HG03442 (cell line): Measurements from ENCODE around the gene ZNF180.
"Not testable (repeated sequence)": the region's sequence is repeated elsewhere in the genome, so short reads cannot be mapped to it uniquely, and the experiment has no call there.

Experiments
- ATAC-seq: cut with Tn5 transposase; IDR thresholded peaks from one replicate; pipeline ENCODE4 v1.9.1; 2021; ENCODE audit warnings: mild to moderate bottlenecking, moderate library complexity; ENCODE audit not compliant: unreplicated experiment

The ZNF180 gene

GRCh38 chr19:44499962-44500949 lies at the start of gene ZNF180:
ZNF180 (minus strand) TSS chr19:44500522; CDS start chr19:44497334, 3,188 bp downstream.
- peak; percentile 83 for ATAC-seq

GRCh38 chr19:44549507-44549906 lies 49.2 kb upstream of the ZNF180 start:
- ATAC-seq, result no peak

GRCh38 chr19:44548736-44549135 lies 48.4 kb upstream of the ZNF180 start:
- ATAC-seq, result no peak

GRCh38 chr19:44544031-44544430 lies 43.7 kb upstream of the ZNF180 start:
- ATAC-seq, result no peak

GRCh38 chr19:44542671-44543070 lies 42.3 kb upstream of the ZNF180 start:
- ATAC-seq, result no peak

GRCh38 chr19:44540736-44541135 lies 40.4 kb upstream of the ZNF180 start:
- no peak for ATAC-seq

- ATAC-seq, result no peak
These were observed 39.7 kb upstream of the ZNF180 start for GRCh38 chr19:44539991-44540390.

GRCh38 chr19:44539236-44539826 lies 39.0 kb upstream of the ZNF180 start:
- ATAC-seq, result no peak

GRCh38 chr19:44535361-44535760 lies 35.0 kb upstream of the ZNF180 start:
- ATAC-seq, result not testable (repeated sequence)

- ATAC-seq, result no peak
These were observed 32.5 kb upstream of the ZNF180 start for GRCh38 chr19:44532819-44533218.

- ATAC-seq, result no peak
These were observed 30.5 kb upstream of the ZNF180 start for GRCh38 chr19:44530777-44531176.

GRCh38 chr19:44529536-44529935 lies 29.2 kb upstream of the ZNF180 start, which contains the start of gene CEACAM20:
CEACAM20 (minus strand) TSS chr19:44529675; CDS start chr19:44529509, 166 bp downstream.
- no peak for ATAC-seq

- ATAC-seq, result no peak
These were observed 27.2 kb upstream of the ZNF180 start for GRCh38 chr19:44527554-44527953.

GRCh38 chr19:44525721-44526430 lies 25.6 kb upstream of the ZNF180 start:
- ATAC-seq, result no peak

- no peak for ATAC-seq
These were observed 21.0 kb upstream of the ZNF180 start for GRCh38 chr19:44521370-44521769.

GRCh38 chr19:44517146-44517545 lies 16.8 kb upstream of the ZNF180 start:
- no peak for ATAC-seq

GRCh38 chr19:44515907-44516306 lies 15.6 kb upstream of the ZNF180 start:
- ATAC-seq, result no peak

- ATAC-seq, result no peak
These were observed 14.7 kb upstream of the ZNF180 start for GRCh38 chr19:44515031-44515430.

GRCh38 chr19:44512326-44513298 lies 12.3 kb upstream of the ZNF180 start:
- no peak for ATAC-seq

GRCh38 chr19:44509478-44509877 lies 9.2 kb upstream of the ZNF180 start:
- ATAC-seq, result no peak
